HG03571 (cell line): ENCODE data around the gene AP5S1.
"Not testable (repeated sequence)": the region's sequence is repeated elsewhere in the genome, so short reads cannot be mapped to it uniquely, and the experiment has no call there.

Source experiments
- ATAC-seq: cut with Tn5 transposase; IDR thresholded peaks from one replicate; pipeline ENCODE4 v1.9.1; 2021; ENCODE audit not compliant: unreplicated experiment

AP5S1 gene

DNA sequence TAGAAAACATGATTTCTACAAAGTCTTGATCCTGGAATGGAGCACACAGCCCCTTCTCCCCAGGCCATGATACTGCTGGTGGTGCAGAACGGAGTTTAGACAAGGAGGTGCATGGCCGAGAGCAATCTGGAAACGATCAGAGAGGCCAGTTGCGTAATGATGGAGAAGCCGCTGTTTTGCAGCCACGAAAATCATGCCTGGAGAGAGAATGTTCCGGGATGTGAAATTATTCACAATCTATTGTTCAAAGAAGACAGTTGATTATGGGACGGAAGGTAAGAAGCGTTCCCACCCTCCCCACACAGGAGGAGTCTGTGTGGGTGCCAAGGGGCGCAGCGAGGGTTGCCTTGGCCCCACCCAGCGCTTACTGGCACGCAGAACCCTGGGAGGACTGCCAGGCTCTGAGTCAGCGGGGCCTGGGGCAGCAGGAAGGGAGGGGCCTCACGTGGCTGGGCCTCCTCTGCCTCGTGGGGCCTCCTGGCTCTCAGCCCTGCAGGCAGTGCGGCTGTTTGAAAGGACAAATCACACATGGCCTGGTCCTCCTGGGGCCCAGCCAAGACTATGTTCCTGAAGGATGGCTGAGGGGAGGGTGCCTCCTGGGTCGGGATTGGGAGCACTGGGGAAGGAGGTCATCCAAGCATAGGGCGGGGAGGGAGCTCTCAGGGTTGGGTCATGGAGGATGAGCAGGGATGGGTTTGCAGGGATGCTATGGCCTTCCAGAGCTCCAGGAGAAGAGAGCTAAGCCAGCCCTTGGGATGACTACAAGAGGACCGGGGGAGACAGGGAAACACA, 8.7 kb upstream of the AP5S1 start:
- ATAC-seq, result no peak

DNA sequence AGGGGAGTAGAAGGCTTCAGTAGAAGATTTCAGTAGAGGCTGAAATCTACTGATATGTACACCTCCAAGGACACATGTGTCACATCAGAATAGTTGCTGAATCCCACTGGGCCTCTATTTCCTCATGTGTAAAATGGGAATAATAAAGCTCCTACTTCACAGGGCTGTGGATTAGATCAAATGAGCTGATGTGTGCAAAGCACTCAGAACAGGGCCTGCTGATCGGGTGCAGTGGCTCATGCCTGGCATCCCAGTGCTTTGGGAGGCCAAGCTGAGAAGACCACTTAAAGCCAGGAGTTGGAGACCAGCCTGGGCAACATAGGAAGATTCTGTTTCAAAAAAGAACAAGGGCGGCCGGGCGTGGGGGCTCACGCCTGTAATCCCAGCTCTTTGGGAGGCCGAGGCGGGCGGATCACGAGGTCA, 8.1 kb upstream of the AP5S1 start:
- no peak for ATAC-seq

GRCh38 chr20:3812975-3813847, 7.1 kb upstream of the AP5S1 start:
- no peak for ATAC-seq

DNA sequence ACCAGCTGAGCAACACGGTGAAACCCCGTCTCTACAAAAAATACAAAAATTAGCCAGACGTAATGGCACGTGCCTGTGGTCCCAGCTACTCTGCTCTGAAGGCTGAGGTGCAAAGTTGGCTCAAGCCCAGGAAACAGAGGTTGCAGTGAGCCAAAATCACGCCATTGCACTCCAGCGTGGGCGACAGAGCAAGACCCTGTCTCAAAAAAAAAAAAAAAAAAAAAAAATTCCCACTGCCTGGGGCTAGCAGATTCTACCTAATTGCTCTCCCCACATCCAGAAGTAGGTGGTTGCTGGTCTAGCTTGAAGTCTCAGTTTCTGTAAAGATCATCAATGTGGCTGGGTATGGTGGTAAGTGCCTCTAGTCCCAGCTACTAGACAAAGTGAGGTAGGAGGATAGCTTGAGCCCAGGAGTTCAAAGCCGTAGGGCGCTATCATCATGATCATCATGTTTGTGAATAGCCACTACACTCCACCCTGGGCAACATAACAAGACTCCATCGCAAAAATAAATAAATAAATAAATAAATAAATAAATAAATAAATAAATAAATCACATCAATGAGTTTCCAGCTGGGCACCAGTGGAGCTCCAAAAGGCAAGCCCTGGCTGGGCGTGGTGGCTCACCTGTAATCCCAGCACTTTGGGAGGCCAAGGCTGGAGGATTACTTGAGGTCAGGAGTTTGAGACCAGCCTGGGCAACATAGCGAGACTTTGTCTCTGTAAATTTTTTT, 6.3 kb upstream of the AP5S1 start:
- no peak for ATAC-seq

GRCh38 chr20:3814928-3815495, 5.3 kb upstream of the AP5S1 start:
- ATAC-seq, result no peak

GRCh38 chr20:3815703-3816315, 4.5 kb upstream of the AP5S1 start:
- ATAC-seq, result no peak

- no peak for ATAC-seq
These were observed 1.9 kb upstream of the AP5S1 start for GRCh38 chr20:3818155-3819151.

GRCh38 chr20:3819411-3820047, 818 bp upstream of the AP5S1 start:
- ATAC-seq, result no peak

DNA sequence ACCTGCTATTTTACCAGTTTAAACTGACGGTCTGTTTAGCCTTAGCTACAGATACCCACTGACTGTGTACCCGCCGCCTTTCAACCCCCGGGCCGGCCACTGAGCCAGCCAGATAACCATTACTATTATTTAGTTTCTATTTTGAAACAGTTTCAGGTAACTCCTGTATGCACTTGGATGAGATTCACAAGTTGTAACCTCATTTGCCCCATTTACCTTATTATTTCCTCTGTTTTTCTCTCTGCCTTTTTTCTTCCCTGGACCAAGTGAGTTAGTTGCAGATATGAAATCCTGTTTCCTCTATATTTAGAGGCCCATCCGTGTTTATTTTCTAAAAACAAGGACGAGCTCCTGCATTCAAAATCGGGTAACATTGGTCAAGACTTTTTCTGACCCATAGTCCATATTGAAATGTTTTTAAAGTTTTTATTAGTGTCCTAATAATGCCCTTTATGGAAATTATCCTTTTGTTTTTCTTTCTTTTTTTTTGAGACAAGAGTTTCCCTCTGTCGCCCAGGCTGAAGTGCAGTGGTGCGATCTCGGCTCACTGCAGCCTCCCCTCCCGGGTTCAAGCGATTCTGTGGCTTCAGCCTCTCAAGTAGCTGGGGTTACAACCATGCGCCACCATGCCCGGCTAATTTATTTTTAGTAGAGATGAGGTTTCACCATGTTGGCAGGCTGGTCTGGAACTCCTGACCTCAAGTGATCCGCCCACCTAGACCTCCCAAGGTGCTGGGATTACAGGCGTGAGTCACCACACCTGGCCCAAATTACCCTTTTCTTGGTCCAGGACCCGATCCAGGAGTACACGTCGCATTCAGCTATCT, 767 bp downstream of the AP5S1 start:
- peak; percentile 7 for ATAC-seq

DNA sequence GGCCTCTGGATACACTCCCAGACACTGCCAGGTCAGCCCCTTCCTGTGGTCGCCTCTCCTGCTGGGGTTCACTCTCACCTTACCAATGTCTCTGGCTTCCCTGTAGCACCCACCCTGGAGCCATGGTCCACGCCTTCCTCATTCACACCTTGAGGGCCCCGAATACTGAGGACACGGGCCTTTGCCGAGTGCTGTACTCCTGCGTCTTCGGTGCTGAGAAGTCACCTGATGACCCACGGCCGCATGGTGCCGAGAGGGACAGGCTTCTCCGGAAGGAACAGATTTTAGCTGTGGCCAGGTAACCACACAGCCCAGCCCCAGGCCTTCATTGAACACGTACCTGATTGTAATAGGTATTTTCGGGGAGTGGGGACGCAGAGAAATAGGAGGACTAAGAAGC, 1.6 kb downstream of the AP5S1 start:
- no peak for ATAC-seq

DNA sequence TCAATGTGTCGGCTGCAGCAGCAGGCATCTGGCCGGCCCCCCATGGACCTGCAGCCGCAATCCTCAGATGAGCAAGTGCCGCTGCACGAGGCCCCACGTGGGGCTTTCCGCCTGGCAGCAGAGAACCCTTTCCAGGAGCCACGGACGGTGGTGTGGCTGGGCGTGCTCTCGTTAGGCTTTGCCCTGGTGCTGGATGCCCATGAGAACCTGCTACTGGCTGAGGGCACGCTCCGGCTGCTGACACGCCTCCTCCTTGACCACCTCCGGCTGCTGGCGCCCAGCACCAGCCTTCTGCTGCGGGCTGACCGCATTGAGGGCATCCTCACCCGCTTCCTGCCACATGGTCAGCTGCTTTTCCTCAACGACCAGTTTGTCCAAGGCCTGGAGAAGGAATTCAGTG, 3.5 kb downstream of the AP5S1 start:
- ATAC-seq, result no peak

- no peak for ATAC-seq
These were observed 5.2 kb downstream of the AP5S1 start for GRCh38 chr20:3825526-3825925.

GRCh38 chr20:3826420-3826819, 6.1 kb downstream of the AP5S1 start:
- ATAC-seq, result no peak

- no peak for ATAC-seq
These were observed 8.5 kb downstream of the AP5S1 start for GRCh38 chr20:3828798-3829197.

GRCh38 chr20:3829891-3830290, 9.5 kb downstream of the AP5S1 start:
- not testable (repeated sequence) for ATAC-seq

- ATAC-seq, result no peak
These were observed 15.8 kb downstream of the AP5S1 start for GRCh38 chr20:3836132-3836531.

- ATAC-seq, result no peak
These were observed 19.0 kb downstream of the AP5S1 start for GRCh38 chr20:3839328-3839727.

DNA sequence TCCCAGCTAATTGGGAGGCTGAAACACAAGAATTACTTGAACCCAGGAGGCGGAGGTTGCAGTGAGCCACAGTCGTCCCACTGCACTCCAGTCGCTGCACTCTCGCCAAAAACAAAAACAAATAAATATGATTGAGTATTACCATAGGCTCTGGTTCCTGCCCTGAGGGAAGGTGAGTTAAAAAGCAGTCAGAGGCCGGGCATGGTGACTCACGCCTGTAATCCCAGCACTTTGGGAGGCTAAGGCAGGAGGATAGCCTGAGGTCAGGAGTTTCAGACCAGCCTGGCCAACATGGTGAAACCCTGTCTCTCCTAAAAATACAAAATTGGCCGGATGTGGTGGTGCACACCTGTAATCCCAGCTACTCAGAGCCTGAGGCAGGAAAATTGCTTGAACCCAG, 19.9 kb downstream of the AP5S1 start:
- not testable (repeated sequence) for ATAC-seq
